CD4-positive, alpha-beta T cell treated with Interleukin-12 subunit alpha and Interleukin-12 subunit beta, for 1 hour (primary cell): ENCODE results near the gene ITGBL1.

Experiments used
- DNase-seq: peaks from one replicate; pipeline ENCODE4 v3.0.0-alpha.2; 2020

Gene ITGBL1

GRCh38 chr13:101706651-101707050 lies 254.2 kb downstream of the ITGBL1 start:
- peak; percentile 11 for DNase-seq

GRCh38 chr13:101707659-101708058 lies 255.2 kb downstream of the ITGBL1 start:
- no peak for DNase-seq

GRCh38 chr13:101708115-101708514 lies 255.6 kb downstream of the ITGBL1 start:
- no peak for DNase-seq

- no peak for DNase-seq
Measured at GRCh38 chr13:101709952-101710351, 257.5 kb downstream of the ITGBL1 start.

- no peak for DNase-seq
Measured at GRCh38 chr13:101711307-101712025, 259.0 kb downstream of the ITGBL1 start.

- DNase-seq = no peak
Measured at GRCh38 chr13:101712026-101712348, 259.5 kb downstream of the ITGBL1 start.

GRCh38 chr13:101714195-101714594 lies 261.7 kb downstream of the ITGBL1 start:
- no peak for DNase-seq

GRCh38 chr13:101717353-101717752 lies 264.9 kb downstream of the ITGBL1 start:
- DNase-seq = no peak

GRCh38 chr13:101718496-101718895 lies 266.0 kb downstream of the ITGBL1 start:
- no peak for DNase-seq

GRCh38 chr13:101726681-101727080 lies 274.2 kb downstream of the ITGBL1 start:
- DNase-seq = no peak

- no peak for DNase-seq
Measured at GRCh38 chr13:101727118-101727517, 274.6 kb downstream of the ITGBL1 start.

GRCh38 chr13:101728021-101728420 lies 275.5 kb downstream of the ITGBL1 start:
- DNase-seq = no peak

- no peak for DNase-seq
Measured at GRCh38 chr13:101728615-101729014, 276.1 kb downstream of the ITGBL1 start.

GRCh38 chr13:101730420-101731000 lies 278.0 kb downstream of the ITGBL1 start:
- no peak for DNase-seq

GRCh38 chr13:101736566-101736965 lies 284.1 kb downstream of the ITGBL1 start:
- DNase-seq = no peak

GRCh38 chr13:101738336-101738735 lies 285.9 kb downstream of the ITGBL1 start:
- no peak for DNase-seq

GRCh38 chr13:101739382-101740178 lies 287.1 kb downstream of the ITGBL1 start:
- no peak for DNase-seq

GRCh38 chr13:101746513-101746912 lies 294.0 kb downstream of the ITGBL1 start:
- DNase-seq = no peak

- no peak for DNase-seq
Measured at GRCh38 chr13:101747039-101747438, 294.6 kb downstream of the ITGBL1 start.

GRCh38 chr13:101749584-101749983 lies 297.1 kb downstream of the ITGBL1 start:
- no peak for DNase-seq

GRCh38 chr13:101751488-101751887 lies 299.0 kb downstream of the ITGBL1 start:
- DNase-seq = no peak

- DNase-seq = no peak
Measured at GRCh38 chr13:101752432-101752831, 300.0 kb downstream of the ITGBL1 start.

- no peak for DNase-seq
Measured at GRCh38 chr13:101755228-101755887, 302.9 kb downstream of the ITGBL1 start.
